ENCODE measurements around the gene WSB1. TPM values are rescaled to one million over a fixed set of nuclear protein-coding genes. Genes with fewer than 3 reads are reported as not detected.
A peak's percentile ranks its signal among the peaks of the same experiment; 100 is the strongest.
"Not testable (repeated sequence)": the region's sequence is repeated elsewhere in the genome, so short reads cannot be mapped to it uniquely, and the experiment has no call there.

The WSB1 gene
- total RNA-seq, 1 donor from 2014 or later: 187 TPM

GRCh38 chr17:27310565-27311110, 16.7 kb downstream of the WSB1 start:
- no peak for DNase-seq (ENCODE audit: low spot score in 2 of 2)
- no peak for FAIRE-seq

- FAIRE-seq (no peak), DNase-seq (ENCODE audit: low spot score in 2 of 2) (no peak)
These were observed 19.4 kb downstream of the WSB1 start for GRCh38 chr17:27313301-27313700.

GRCh38 chr17:27315322-27315721, 21.4 kb downstream of the WSB1 start:
- FAIRE-seq: no peak

GRCh38 chr17:27315796-27316465, 22.0 kb downstream of the WSB1 start:
- DNase-seq (ENCODE audit: low spot score in 2 of 2) (no peak), FAIRE-seq (no peak)

More at GRCh38 chr17:27315322-27315721, 21.4 kb downstream of the WSB1 start:
- no peak for DNase-seq (ENCODE audit: low spot score in 2 of 2)

GRCh38 chr17:27318228-27318627, 24.3 kb downstream of the WSB1 start:
- FAIRE-seq: no peak
- no peak for DNase-seq (ENCODE audit: low spot score in 2 of 2)

- FAIRE-seq (no peak), DNase-seq (ENCODE audit: low spot score in 2 of 2) (no peak)
These were observed 24.7 kb downstream of the WSB1 start for GRCh38 chr17:27318633-27319032.

- no peak for FAIRE-seq
- DNase-seq (ENCODE audit: low spot score in 2 of 2): peak in 1 of 2 donors; percentile 46
These were observed 25.8 kb downstream of the WSB1 start for GRCh38 chr17:27319541-27320221.

- FAIRE-seq (no peak), DNase-seq (ENCODE audit: low spot score in 2 of 2) (no peak)
These were observed 26.3 kb downstream of the WSB1 start for GRCh38 chr17:27320222-27320560.

- DNase-seq (ENCODE audit: low spot score in 2 of 2) (no peak), FAIRE-seq (no peak)
These were observed 27.5 kb downstream of the WSB1 start for GRCh38 chr17:27321372-27321771.

GRCh38 chr17:27322026-27322425, 28.1 kb downstream of the WSB1 start:
- FAIRE-seq: no peak
- DNase-seq (ENCODE audit: low spot score in 2 of 2): no peak

- no peak for FAIRE-seq
These were observed 29.0 kb downstream of the WSB1 start for GRCh38 chr17:27322690-27323508.

GRCh38 chr17:27323538-27324215, 29.8 kb downstream of the WSB1 start:
- FAIRE-seq (no peak), DNase-seq (ENCODE audit: low spot score in 2 of 2) (no peak)

More at GRCh38 chr17:27322690-27323508, 29.0 kb downstream of the WSB1 start:
- DNase-seq (ENCODE audit: low spot score in 2 of 2): no peak

GRCh38 chr17:27324771-27325339, 30.9 kb downstream of the WSB1 start:
- FAIRE-seq (no peak), DNase-seq (ENCODE audit: low spot score in 2 of 2) (no peak)

GRCh38 chr17:27326051-27326450, 32.1 kb downstream of the WSB1 start:
- FAIRE-seq (no peak), DNase-seq (ENCODE audit: low spot score in 2 of 2) (no peak)

GRCh38 chr17:27326585-27326984, 32.7 kb downstream of the WSB1 start:
- FAIRE-seq (no peak), DNase-seq (ENCODE audit: low spot score in 2 of 2) (no peak)

- no peak for FAIRE-seq
- no peak for DNase-seq (ENCODE audit: low spot score in 2 of 2)
These were observed 33.5 kb downstream of the WSB1 start for GRCh38 chr17:27327397-27327796.

- no peak for FAIRE-seq
- DNase-seq (ENCODE audit: low spot score in 2 of 2): no peak
These were observed 34.0 kb downstream of the WSB1 start for GRCh38 chr17:27327871-27328270.

- DNase-seq (ENCODE audit: low spot score in 2 of 2); FAIRE-seq: not testable (repeated sequence)
These were observed 34.8 kb downstream of the WSB1 start for GRCh38 chr17:27328686-27329085.

GRCh38 chr17:27329146-27329805, 35.4 kb downstream of the WSB1 start:
- FAIRE-seq: no peak

GRCh38 chr17:27332047-27332393, 38.1 kb downstream of the WSB1 start:
- DNase-seq (ENCODE audit: low spot score in 2 of 2): no peak
- no peak for FAIRE-seq

More at GRCh38 chr17:27329146-27329805, 35.4 kb downstream of the WSB1 start:
- no peak for DNase-seq (ENCODE audit: low spot score in 2 of 2)

Data from frontal cortex (tissue), 4 donors.